Measurements from ENCODE around the gene ZNF829. TPM values are rescaled to one million over a fixed set of nuclear protein-coding genes. Genes with fewer than 3 reads are reported as not detected.
A peak's percentile ranks its signal among the peaks of the same experiment; 100 is the strongest.

The ZNF829 gene
- polyA plus RNA-seq, 3 donors = 6.8 to 8.4 (median 7.1) TPM

- peak in 10 of 11 donors; percentile 78 to 93 (median 88) for DNase-seq (ENCODE audit: extremely low read depth in 1 of 11, low read depth in 9 of 11, low spot score in 4 of 11)
Measured at GRCh38 chr19:36849701-36850558, 66.2 kb downstream of the ZNF829 start.

DNA sequence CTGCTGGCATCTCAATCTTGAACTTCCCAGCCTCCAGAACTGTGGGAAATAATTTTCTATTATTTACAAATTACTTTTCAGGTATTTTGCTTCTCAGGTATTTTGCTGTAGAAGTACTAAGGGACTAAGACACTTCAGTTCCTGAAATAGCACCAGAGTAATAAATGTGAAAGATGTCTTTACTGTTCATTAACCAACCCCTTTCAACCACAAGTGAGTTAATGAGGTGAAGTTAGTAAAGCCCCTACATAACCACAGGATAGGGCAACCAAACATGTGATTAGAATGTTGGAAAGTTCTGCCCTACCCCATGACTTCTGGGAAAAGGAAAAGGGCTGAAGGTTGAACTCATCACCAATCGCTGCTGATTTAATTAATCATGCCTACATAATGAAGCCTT lies 68.1 kb downstream of the ZNF829 start:
- no peak for DNase-seq (ENCODE audit: extremely low read depth in 1 of 11, low read depth in 9 of 11, low spot score in 4 of 11)

GRCh38 chr19:36838784-36839324 lies 77.2 kb downstream of the ZNF829 start:
- peak in 3 of 11 donors; percentile 9 to 22 (median 17) for DNase-seq (ENCODE audit: extremely low read depth in 1 of 11, low read depth in 9 of 11, low spot score in 4 of 11)

Other genes starting within 250 kb of the ZNF829 start
- 10 to 100 TPM; 11.2 to 13.5 (median 13.5) TPM for gene ZNF461, start 249.5 kb downstream of the ZNF829 start, polyA plus RNA-seq (ENCODE audit: insufficient read length in 3 of 3)
- gene ZNF567, start 228.7 kb downstream of the ZNF829 start, polyA plus RNA-seq (ENCODE audit: insufficient read length in 3 of 3) = 10 to 100 TPM; 11.6 to 15.9 (median 15.9) TPM
- gene ZNF850, start 143.5 kb downstream of the ZNF829 start, polyA plus RNA-seq (ENCODE audit: insufficient read length in 3 of 3) = 1 to 10 TPM; 3.1 to 3.9 (median 3.3) TPM
- 10 to 100 TPM; 11.1 to 14.1 (median 12.3) TPM for gene ZNF790, start 77.9 kb downstream of the ZNF829 start, polyA plus RNA-seq (ENCODE audit: insufficient read length in 3 of 3)
- 10 to 100 TPM; 13.7 to 21.4 (median 15.7) TPM for gene ZNF345, start 65.4 kb downstream of the ZNF829 start, polyA plus RNA-seq (ENCODE audit: insufficient read length in 3 of 3)
- gene ZNF568, start within 50 bp of the ZNF829 start, polyA plus RNA-seq (ENCODE audit: insufficient read length in 3 of 3) = 10 to 100 TPM; 23.8 to 26.1 (median 23.8) TPM
- 10 to 100 TPM; 23.4 to 25.4 (median 24.8) TPM for gene ZNF420, start 162.1 kb upstream of the ZNF829 start, polyA plus RNA-seq (ENCODE audit: insufficient read length in 3 of 3)

Data from renal cortex interstitium (tissue), 11 donors.